Lower lobe of right lung (tissue), 2 donors: ENCODE measurements around the gene SLC48A1. TPM values are rescaled to one million over a fixed set of nuclear protein-coding genes. Genes with fewer than 3 reads are reported as not detected.
A peak's percentile ranks its signal among the peaks of the same experiment; 100 is the strongest.

Experiments
- ATAC-seq, 2 donors: fragments of 200-7000 bp; cut with Tn5 transposase; one replicate each; pipeline ENCODE4 v1.9.1; 2020 to 2022; ENCODE audit warnings: mild to moderate bottlenecking in 2 of 2, moderate library complexity in 2 of 2
- DNase-seq: peaks from one replicate; pipeline ENCODE4 v3.0.0-alpha.2; 2020
- H3K27ac ChIP-seq: fragments of 200-600 bp; one replicate; pipeline ENCODE4 v1.8.0; 2022
- H3K27me3 ChIP-seq: fragments of 200-600 bp; one replicate; pipeline ENCODE4 v1.8.0; 2022; ENCODE audit warnings: low read depth
- H3K36me3 ChIP-seq: fragments of 200-600 bp; one replicate; pipeline ENCODE4 v1.8.0; 2022; ENCODE audit warnings: mild to moderate bottlenecking
- H3K4me1 ChIP-seq: fragments of 200-600 bp; one replicate; pipeline ENCODE4 v1.8.0; 2022
- H3K4me3 ChIP-seq: fragments of 200-600 bp; one replicate; pipeline ENCODE4 v1.8.0; 2022; ENCODE audit warnings: mild to moderate bottlenecking
- H3K9me3 ChIP-seq: fragments of 200-600 bp; one replicate; pipeline ENCODE4 v1.8.0; 2022
- CTCF ChIP-seq: fragments of 200-600 bp; IDR thresholded peaks from one replicate; pipeline ENCODE4 v1.8.0; 2022; ENCODE audit warnings: antibody characterized with exemption, mild to moderate bottlenecking
- intact Hi-C: fragments of 100-400 bp; cut with DNase I; formaldehyde crosslinking; loops from one replicate; pipeline ENCODE4 v1.11.0; 2022
- total RNA-seq: library from RNA; stranded (reverse); fragmentation: NEBNext Ultra II Directional; extraction: Animal tissue kit (Norgen Biotek cat#: 25700); gene quantifications from one replicate; pipeline ENCODE4 v1.2.1, GENCODE V29; 2021
- donor health status: DM: no; HTN: yes; CAD: no; lungs with severe emphysema.

The SLC48A1 gene
- total RNA-seq, 1 donor from 2014 or later, result 39.9 TPM

GRCh38 chr12:47801904-47802246 lies 28.8 kb downstream of the SLC48A1 start:
- intact Hi-C loops, result no loop called here
- ATAC-seq (peak; percentile 1 to 3), DNase-seq (peak; percentile 46)
- Histone ChIP-seq H3K9me3 (no peaks in the 10 kb centered on the region), H3K27ac (peak overlapping the region; percentile 97), H3K36me3 (peaks cover 44% of the 10 kb centered on the region), H3K27me3 (no peaks in the 10 kb centered on the region), H3K4me1 (peaks cover 86% of the 10 kb centered on the region), H3K4me3 (peak overlapping the region; percentile 0)
- TF ChIP-seq CTCF, result no peak

DNA sequence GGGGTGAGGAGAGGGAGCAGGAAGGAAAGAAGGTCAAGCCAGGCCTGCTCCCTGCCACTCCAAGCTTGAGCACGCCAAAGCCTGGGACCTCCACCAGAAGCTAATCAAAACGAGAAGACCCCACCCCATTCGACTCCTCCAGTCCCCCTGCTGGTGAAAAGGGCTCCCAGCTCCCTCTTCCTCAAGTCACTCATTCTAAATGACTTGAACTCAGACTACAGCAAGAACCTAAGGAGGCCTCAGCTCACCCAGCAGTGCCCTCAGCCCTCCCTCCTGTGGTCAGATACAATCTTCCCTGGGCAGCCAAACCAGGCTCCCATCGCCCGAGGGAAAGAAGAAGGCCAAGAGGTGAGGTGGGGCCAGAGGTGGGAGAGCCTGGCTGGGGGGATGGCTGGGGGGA lies 29.3 kb downstream of the SLC48A1 start:
- intact Hi-C loops, result no loop called here
- peak overlapping the region; percentile 0 for H3K4me3 ChIP-seq
- H3K27me3 ChIP-seq, result no peaks in the 10 kb centered on the region
- peak; percentile 35 for TF ChIP-seq CTCF
- H3K9me3 ChIP-seq, result no peaks in the 10 kb centered on the region
- peaks cover 39% of the 10 kb centered on the region for H3K36me3 ChIP-seq
- DNase-seq (peak; percentile 40), ATAC-seq (no peak)
- H3K4me1 ChIP-seq, result peaks cover 90% of the 10 kb centered on the region
- H3K27ac ChIP-seq, result peak overlapping the region; percentile 97

DNA sequence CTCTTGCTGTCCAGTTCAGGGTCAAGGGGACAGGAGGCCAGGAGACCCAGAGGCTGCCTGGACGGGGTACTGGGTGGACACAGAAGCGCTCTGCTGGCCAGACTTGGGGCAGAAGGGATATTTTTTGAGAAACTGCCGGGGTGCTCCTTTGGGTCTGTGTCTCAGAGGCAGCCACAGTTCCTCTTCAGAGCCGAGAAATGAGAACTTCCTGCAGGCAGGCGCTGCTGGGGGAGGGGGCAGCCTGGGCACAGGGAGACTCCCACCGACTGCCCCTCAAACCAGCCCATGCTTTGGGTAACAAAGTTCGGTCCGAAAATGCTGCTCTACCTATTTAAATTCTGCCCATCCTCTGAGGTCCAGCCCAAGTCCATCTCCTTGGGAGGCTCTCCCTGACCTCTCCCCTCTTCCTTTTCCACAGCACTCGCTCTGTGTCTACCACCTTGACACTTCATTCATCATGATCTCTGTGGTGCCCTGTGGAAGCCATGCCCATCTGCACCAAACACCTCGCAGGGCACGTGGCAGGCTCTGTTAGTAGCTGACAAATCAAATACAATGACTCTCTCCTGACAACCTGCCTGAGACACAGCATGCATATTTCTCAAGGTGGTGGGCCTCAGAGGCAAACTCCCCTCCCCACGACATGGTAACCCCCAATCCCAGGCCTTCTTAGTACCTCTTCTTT lies 30.3 kb downstream of the SLC48A1 start:
- peak overlapping the region; percentile 97 for H3K27ac ChIP-seq

DNA sequence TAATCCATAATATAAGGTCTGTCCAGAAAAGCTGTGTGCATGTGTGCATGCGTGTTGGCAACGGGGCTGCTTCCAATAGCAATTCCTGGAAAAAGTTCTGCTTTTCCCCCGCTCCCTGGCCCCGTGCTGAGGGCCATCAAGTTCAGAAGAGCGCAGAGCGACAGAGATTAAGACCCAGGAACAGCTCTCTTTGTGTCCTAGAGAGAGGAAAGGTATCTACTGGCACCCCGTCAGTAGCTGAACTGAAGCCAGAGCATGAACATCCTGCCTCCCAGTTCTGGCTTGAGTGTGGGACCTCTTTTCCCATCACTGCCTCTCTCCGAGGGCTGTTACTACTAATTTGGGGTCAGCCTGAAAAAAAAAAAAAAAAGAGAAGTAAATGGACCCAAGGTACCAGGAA lies 31.1 kb downstream of the SLC48A1 start:
- no peaks in the 10 kb centered on the region for H3K27me3 ChIP-seq
- TF ChIP-seq CTCF, result no peak
- ATAC-seq (no peak), DNase-seq (no peak)
- no peaks in the 10 kb centered on the region for H3K9me3 ChIP-seq
- intact Hi-C loops, result no loop called here
- H3K4me1 ChIP-seq, result peaks cover 100% of the 10 kb centered on the region
- peaks cover 22% of the 10 kb centered on the region for H3K36me3 ChIP-seq
- H3K4me3 ChIP-seq, result no peak overlapping the region
- peak overlapping the region; percentile 97 for H3K27ac ChIP-seq

More for the DNA sequence above, 30.3 kb downstream of the SLC48A1 start:
- TF ChIP-seq CTCF, result no peak
- H3K9me3 ChIP-seq, result no peaks in the 10 kb centered on the region
- H3K36me3 ChIP-seq, result peaks cover 31% of the 10 kb centered on the region
- intact Hi-C loops, result no loop called here
- no peak overlapping the region for H3K4me3 ChIP-seq
- H3K4me1 ChIP-seq, result peaks cover 100% of the 10 kb centered on the region
- ATAC-seq (no peak), DNase-seq (peak; percentile 45)
- H3K27me3 ChIP-seq, result no peaks in the 10 kb centered on the region

GRCh38 chr12:47805417-47805816 lies 32.4 kb downstream of the SLC48A1 start:
- no peak for ATAC-seq
- H3K27ac ChIP-seq, result peak overlapping the region; percentile 97
- H3K4me3 ChIP-seq, result no peak overlapping the region
- no peaks in the 10 kb centered on the region for H3K27me3 ChIP-seq
- intact Hi-C loops, result no loop called here
- H3K9me3 ChIP-seq, result no peaks in the 10 kb centered on the region
- peaks cover 100% of the 10 kb centered on the region for H3K4me1 ChIP-seq
- DNase-seq, result no peak
- TF ChIP-seq CTCF, result no peak
- peaks cover 22% of the 10 kb centered on the region for H3K36me3 ChIP-seq
